ENCODE results near the gene NAV2. TPM values are rescaled to one million over a fixed set of nuclear protein-coding genes. Genes with fewer than 3 reads are reported as not detected.
A peak's percentile ranks its signal among the peaks of the same experiment; 100 is the strongest.

Gene NAV2
- total RNA-seq, 1 experiment from 2014 or later, result 139 TPM

GRCh38 chr11:19777039-19777376 is 64.4 kb downstream of the NAV2 start:
- POLR2A ChIA-PET, result no interaction called here
- Mint-ChIP-seq H3K9me3 (ENCODE audit: unreplicated experiment) (no peaks in the 10 kb centered on the region), H3K27me3 (ENCODE audit: insufficient read depth, unreplicated experiment) (no peaks in the 10 kb centered on the region), H3K27ac (ENCODE audit: low read depth, unreplicated experiment) (no peak overlapping the region), H3K4me1 (ENCODE audit: insufficient read depth, unreplicated experiment) (peaks cover 17% of the 10 kb centered on the region), H3K4me3 (ENCODE audit: unreplicated experiment) (peak overlapping the region; percentile 70), H3K36me3 (ENCODE audit: insufficient read depth, unreplicated experiment) (no peaks in the 10 kb centered on the region)
- TF ChIP-seq, protein P1, sequence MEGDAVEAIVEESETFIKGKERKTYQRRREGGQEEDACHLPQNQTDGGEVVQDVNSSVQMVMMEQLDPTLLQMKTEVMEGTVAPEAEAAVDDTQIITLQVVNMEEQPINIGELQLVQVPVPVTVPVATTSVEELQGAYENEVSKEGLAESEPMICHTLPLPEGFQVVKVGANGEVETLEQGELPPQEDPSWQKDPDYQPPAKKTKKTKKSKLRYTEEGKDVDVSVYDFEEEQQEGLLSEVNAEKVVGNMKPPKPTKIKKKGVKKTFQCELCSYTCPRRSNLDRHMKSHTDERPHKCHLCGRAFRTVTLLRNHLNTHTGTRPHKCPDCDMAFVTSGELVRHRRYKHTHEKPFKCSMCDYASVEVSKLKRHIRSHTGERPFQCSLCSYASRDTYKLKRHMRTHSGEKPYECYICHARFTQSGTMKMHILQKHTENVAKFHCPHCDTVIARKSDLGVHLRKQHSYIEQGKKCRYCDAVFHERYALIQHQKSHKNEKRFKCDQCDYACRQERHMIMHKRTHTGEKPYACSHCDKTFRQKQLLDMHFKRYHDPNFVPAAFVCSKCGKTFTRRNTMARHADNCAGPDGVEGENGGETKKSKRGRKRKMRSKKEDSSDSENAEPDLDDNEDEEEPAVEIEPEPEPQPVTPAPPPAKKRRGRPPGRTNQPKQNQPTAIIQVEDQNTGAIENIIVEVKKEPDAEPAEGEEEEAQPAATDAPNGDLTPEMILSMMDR (IDR thresholded peaks at IDR 0.05; ENCODE audit: unreplicated experiment), result no peak
- BruUV-seq (replicated peaks), result no TSS peak
- CTCF ChIA-PET, result no interaction called here
- intact Hi-C loops (cut with micrococcal nuclease), result no loop called here
- no peak for DNase-seq (ENCODE audit: unreplicated experiment)

GRCh38 chr11:19777377-19778102 is 64.9 kb downstream of the NAV2 start:
- DNase-seq (ENCODE audit: unreplicated experiment), result peak; percentile 63
- H3K36me3 Mint-ChIP-seq (ENCODE audit: insufficient read depth, unreplicated experiment), result no peaks in the 10 kb centered on the region
- H3K27ac Mint-ChIP-seq (ENCODE audit: low read depth, unreplicated experiment), result no peak overlapping the region
- CTCF ChIA-PET, result interaction anchor here (0.7 to 1.1 kb wide), 3 partner anchors 11 to 210 kb away, joined by 3 to 4 read pairs (median 4); no protein-coding TSS in a partner anchor
- H3K9me3 Mint-ChIP-seq (ENCODE audit: unreplicated experiment), result no peaks in the 10 kb centered on the region
- TF ChIP-seq, protein P1 (IDR thresholded peaks at IDR 0.05; ENCODE audit: unreplicated experiment), result no peak
- peaks cover 17% of the 10 kb centered on the region for H3K4me1 Mint-ChIP-seq (ENCODE audit: insufficient read depth, unreplicated experiment)
- BruUV-seq (replicated peaks), result no TSS peak
- H3K4me3 Mint-ChIP-seq (ENCODE audit: unreplicated experiment), result peak overlapping the region; percentile 70
- H3K27me3 Mint-ChIP-seq (ENCODE audit: insufficient read depth, unreplicated experiment), result no peaks in the 10 kb centered on the region
- intact Hi-C loops (cut with micrococcal nuclease), result no loop called here
- POLR2A ChIA-PET, result interaction anchor here (0.6 kb wide), 1 partner anchor 1316 kb away, joined by 3 read pairs; no protein-coding TSS in a partner anchor

GRCh38 chr11:19779740-19780139 is 67.1 kb downstream of the NAV2 start:
- no peak overlapping the region for H3K27ac Mint-ChIP-seq (ENCODE audit: low read depth, unreplicated experiment)

GRCh38 chr11:19781351-19781750 is 68.7 kb downstream of the NAV2 start:
- TF ChIP-seq, protein P1 (IDR thresholded peaks at IDR 0.05; ENCODE audit: unreplicated experiment), result no peak
- Mint-ChIP-seq H3K4me3 (ENCODE audit: unreplicated experiment) (no peak overlapping the region), H3K9me3 (ENCODE audit: unreplicated experiment) (no peaks in the 10 kb centered on the region), H3K36me3 (ENCODE audit: insufficient read depth, unreplicated experiment) (no peaks in the 10 kb centered on the region), H3K27me3 (ENCODE audit: insufficient read depth, unreplicated experiment) (no peaks in the 10 kb centered on the region), H3K4me1 (ENCODE audit: insufficient read depth, unreplicated experiment) (peaks cover 12% of the 10 kb centered on the region), H3K27ac (ENCODE audit: low read depth, unreplicated experiment) (no peak overlapping the region)
- ChIA-PET POLR2A (no interaction called here), CTCF (interaction anchor here (0.6 to 1.7 kb wide), 4 partner anchors 8 to 223 kb away, joined by 3 to 5 read pairs (median 4); no protein-coding TSS in a partner anchor)
- intact Hi-C loops (cut with micrococcal nuclease), result no loop called here
- BruUV-seq (replicated peaks), result no TSS peak
- DNase-seq (ENCODE audit: unreplicated experiment), result no peak

More at GRCh38 chr11:19779740-19780139, 67.1 kb downstream of the NAV2 start:
- Mint-ChIP-seq H3K4me1 (ENCODE audit: insufficient read depth, unreplicated experiment) (peaks cover 17% of the 10 kb centered on the region), H3K27me3 (ENCODE audit: insufficient read depth, unreplicated experiment) (no peaks in the 10 kb centered on the region), H3K9me3 (ENCODE audit: unreplicated experiment) (no peaks in the 10 kb centered on the region), H3K36me3 (ENCODE audit: insufficient read depth, unreplicated experiment) (no peaks in the 10 kb centered on the region), H3K4me3 (ENCODE audit: unreplicated experiment) (no peak overlapping the region)
- no TSS peak for BruUV-seq (replicated peaks)
- TF ChIP-seq, protein P1 (IDR thresholded peaks at IDR 0.05; ENCODE audit: unreplicated experiment), result no peak
- POLR2A ChIA-PET, result interaction anchor here (0.7 kb wide), 1 partner anchor 21 kb away, joined by 3 read pairs; no protein-coding TSS in a partner anchor
- intact Hi-C loops (cut with micrococcal nuclease), result no loop called here
- DNase-seq (ENCODE audit: unreplicated experiment), result no peak
- CTCF ChIA-PET, result interaction anchor here (0.6 to 1.7 kb wide), 5 partner anchors 9 to 1317 kb away, joined by 3 to 5 read pairs (median 4); no protein-coding TSS in a partner anchor
